Measurements from ENCODE around the gene C18orf63. TPM values are rescaled to one million over a fixed set of nuclear protein-coding genes. Genes with fewer than 3 reads are reported as not detected.

C18orf63 gene
- total RNA-seq, 1 donor from 2014 or later, result not detected

DNA sequence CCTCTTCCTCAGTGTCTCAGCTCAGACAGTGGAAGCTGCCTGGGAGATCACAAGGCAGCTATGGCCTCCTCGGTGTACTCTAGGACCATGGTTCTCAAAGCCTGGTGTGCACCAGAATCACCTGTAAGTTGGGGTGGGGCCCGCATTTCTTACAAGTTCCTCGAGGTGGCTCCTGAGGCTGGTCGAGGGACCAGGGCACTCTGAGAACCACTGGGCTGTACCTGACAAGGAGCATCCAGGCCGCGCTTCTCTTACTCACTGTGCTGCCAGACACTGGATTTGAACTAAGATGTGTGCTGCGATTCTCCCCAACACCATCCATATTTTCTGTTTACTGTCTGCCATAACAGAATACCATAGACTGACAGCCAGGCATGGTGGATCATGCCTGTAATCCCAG is 81.9 kb downstream of the C18orf63 start:
- no peak overlapping the region for H3K4me3 ChIP-seq (ENCODE audit: low read depth, low read length)
- no peak for DNase-seq (ENCODE audit: low read depth)
- TF ChIP-seq, protein P1, sequence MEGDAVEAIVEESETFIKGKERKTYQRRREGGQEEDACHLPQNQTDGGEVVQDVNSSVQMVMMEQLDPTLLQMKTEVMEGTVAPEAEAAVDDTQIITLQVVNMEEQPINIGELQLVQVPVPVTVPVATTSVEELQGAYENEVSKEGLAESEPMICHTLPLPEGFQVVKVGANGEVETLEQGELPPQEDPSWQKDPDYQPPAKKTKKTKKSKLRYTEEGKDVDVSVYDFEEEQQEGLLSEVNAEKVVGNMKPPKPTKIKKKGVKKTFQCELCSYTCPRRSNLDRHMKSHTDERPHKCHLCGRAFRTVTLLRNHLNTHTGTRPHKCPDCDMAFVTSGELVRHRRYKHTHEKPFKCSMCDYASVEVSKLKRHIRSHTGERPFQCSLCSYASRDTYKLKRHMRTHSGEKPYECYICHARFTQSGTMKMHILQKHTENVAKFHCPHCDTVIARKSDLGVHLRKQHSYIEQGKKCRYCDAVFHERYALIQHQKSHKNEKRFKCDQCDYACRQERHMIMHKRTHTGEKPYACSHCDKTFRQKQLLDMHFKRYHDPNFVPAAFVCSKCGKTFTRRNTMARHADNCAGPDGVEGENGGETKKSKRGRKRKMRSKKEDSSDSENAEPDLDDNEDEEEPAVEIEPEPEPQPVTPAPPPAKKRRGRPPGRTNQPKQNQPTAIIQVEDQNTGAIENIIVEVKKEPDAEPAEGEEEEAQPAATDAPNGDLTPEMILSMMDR (conservative IDR thresholded peaks at IDR 0.05; ENCODE audit: low read depth, low read length), result no peak

DNA sequence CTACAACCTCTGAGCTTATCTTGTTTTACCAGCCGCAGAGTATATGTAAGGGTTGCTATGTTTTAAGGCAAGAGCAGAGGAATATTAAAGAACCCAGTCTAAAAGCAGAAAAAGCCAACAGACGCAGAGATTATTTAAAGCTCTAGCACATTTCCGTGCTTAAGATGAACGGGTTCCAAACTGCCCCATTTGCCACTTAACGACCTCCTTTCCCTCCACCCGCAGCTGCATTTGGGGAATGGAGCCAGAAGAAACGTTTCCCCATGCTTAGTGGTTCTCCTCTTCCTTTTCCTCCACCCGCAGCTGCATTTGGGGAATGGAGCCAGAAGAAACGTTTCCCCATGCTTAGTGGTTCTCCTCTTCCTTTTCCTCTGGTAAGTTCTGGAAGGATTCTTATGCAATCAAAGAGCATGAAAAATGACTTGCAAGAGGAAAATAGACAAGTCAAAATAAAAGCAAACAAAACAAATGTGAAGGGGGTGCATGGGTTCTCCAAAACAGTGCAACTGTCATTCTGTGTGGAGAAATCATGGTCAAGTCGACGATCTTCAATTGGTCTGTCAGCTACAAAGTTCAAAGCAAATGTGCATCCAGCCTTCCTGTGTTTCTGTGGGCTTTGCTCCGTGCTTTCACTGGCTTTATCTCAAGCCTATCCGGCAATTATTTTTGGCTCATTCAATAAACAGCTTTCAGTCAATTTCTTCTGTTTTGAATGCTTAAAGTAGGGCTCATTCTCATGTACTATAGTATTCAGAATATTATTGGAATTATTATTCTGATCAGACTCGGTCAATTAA is 83.7 kb downstream of the C18orf63 start:
- TF ChIP-seq, protein P1 (conservative IDR thresholded peaks at IDR 0.05; ENCODE audit: low read depth, low read length), result no peak
- DNase-seq (ENCODE audit: low read depth), result no peak
- no peak overlapping the region for H3K4me3 ChIP-seq (ENCODE audit: low read depth, low read length)

DNA sequence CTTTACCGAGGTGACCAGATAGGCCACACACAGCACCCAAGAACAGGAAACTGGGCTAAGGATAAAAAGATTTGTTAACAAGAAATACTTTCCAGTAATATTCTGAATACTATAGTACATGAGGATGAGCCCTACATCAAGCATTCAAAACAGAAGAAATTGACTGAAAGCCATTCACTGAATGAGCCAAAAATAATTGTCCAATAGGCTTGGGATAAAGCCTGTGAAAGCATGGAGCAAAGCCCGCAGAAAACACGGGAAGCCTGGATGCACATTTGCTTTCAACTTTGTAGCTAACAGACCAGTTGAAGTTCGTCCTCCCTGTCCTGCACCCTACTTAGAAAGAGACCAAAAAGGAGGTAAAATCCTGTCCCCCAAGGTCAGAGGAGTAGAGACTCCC is 85.2 kb downstream of the C18orf63 start:
- H3K4me3 ChIP-seq (ENCODE audit: low read depth, low read length), result no peak overlapping the region
- DNase-seq (ENCODE audit: low read depth), result no peak
- TF ChIP-seq, protein P1 (conservative IDR thresholded peaks at IDR 0.05; ENCODE audit: low read depth, low read length), result no peak

DNA sequence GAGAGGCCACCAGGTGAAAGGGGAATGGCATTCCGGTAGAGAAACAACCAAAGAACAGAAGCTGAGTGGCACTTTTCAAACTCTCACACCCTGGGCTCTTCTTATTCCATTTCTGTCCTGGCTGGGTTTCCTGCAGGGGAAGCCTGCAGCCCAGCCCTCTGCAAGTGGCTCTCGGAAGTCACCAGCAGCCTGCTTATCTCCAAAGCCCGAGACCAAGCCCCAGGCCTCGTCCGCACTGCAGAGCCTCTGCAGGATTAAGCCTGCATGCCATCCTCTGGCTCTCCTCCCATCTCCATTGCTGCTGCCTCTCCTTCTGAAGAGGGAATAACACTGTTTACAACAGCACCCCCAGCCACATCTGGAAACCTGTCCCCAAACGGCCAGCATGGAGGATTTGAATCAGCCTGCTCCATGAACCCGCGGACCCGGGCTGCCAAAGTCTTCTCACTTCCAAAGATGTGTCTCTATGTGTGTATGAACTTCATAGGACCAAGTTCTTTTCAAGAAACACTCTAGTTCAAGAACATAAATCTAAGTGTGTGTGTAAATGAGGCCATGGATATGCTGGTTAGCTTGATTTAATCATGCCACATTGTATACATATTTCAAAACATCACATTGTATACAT is 87.3 kb downstream of the C18orf63 start:
- TF ChIP-seq, protein P1 (conservative IDR thresholded peaks at IDR 0.05; ENCODE audit: low read depth, low read length), result no peak
- no peak for DNase-seq (ENCODE audit: low read depth)
- no peak overlapping the region for H3K4me3 ChIP-seq (ENCODE audit: low read depth, low read length)

DNA sequence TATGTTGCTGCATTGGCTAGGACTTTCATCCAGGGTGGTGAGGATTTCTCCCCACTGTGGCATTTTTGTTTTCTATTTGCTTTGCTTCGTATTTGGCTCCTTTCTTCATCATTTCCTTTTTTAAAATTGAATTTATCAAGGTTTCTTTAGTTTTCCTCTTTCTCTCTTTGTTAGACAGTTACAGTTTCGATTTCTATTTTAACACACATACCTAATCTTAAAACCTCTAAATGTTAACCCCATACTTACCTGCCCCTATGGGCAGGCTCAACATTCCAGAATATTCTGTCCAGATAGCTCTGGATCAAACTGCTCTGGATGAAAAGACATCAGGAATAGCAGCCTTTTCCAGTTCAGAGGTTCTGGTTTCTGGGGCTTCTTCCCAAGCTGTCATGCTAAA is 92.2 kb downstream of the C18orf63 start:
- no peak for DNase-seq (ENCODE audit: low read depth)
- no peak overlapping the region for H3K4me3 ChIP-seq (ENCODE audit: low read depth, low read length)
- TF ChIP-seq, protein P1 (conservative IDR thresholded peaks at IDR 0.05; ENCODE audit: low read depth, low read length), result no peak

Other genes starting within 250 kb of the C18orf63 start
- gene FBXO15, start 168.0 kb upstream of the C18orf63 start, total RNA-seq, result 0.40 and 0.87 TPM in 2 replicates
- 20.4 and 51.7 TPM in 2 replicates for gene TIMM21, start 167.3 kb upstream of the C18orf63 start, total RNA-seq
- 91.3 and 140 TPM in 2 replicates for gene CYB5A, start 23.9 kb upstream of the C18orf63 start, total RNA-seq
- not detected in 2 replicates for gene DIPK1C, start 141.5 kb downstream of the C18orf63 start, total RNA-seq
- gene CNDP2, start 180.5 kb downstream of the C18orf63 start, total RNA-seq, result 171 and 198 TPM in 2 replicates
- not detected in 2 replicates for gene CNDP1, start 218.7 kb downstream of the C18orf63 start, total RNA-seq

All from epithelial cell of proximal tubule (primary cell).